NT2/D1 (cell line): ENCODE results near the gene CDK5RAP2.

ENCODE experiments used
- SUZ12 ChIP-seq: IDR thresholded peaks from 2 replicates; pipeline ENCODE4 v1.6.1; 2011; ENCODE audit not compliant: insufficient read length, insufficient read depth; ENCODE audit errors: extremely low read depth
- YY1 ChIP-seq: IDR thresholded peaks from 2 replicates; pipeline ENCODE4 v1.6.1; 2011; ENCODE audit not compliant: insufficient read length, insufficient read depth
- ZNF274 ChIP-seq: IDR thresholded peaks from 2 replicates; pipeline ENCODE4 v1.6.1; 2011; ENCODE audit warnings: mild to moderate bottlenecking, low read depth, low read length

- no peak for TF ChIP-seq ZNF274
- no peak for TF ChIP-seq YY1
- TF ChIP-seq SUZ12 = no peak
These were observed 167.5 kb downstream of the CDK5RAP2 start for GRCh38 chr9:120412425-120412951.
